ENCODE data around the gene PNMA8C.

DNA sequence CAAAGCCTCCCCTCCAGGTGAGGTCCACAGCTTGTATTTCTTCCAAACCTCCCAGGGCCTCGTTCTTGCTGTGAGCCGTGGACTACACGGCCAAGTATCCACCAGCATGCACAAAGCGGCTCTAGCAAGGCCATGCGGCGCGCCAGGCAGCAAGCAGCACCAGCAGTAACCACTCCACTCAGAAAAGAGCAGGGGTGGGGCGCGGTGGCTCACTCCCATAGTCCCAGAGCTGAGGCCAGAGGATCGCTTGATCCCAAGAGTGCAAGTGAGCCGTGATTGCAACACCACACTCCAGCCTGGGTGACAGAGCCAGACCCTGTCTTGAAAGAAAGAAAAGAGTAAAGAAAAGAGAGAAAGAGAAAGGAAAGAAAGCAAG is 20.1 kb downstream of the PNMA8C start:
- TF ChIP-seq CTCF (optimal IDR thresholded peaks at IDR 0.05 in 1 of 3, IDR thresholded peaks at IDR 0.05 in 1 of 3, conservative IDR thresholded peaks at IDR 0.05 in 1 of 3; ENCODE audit: extremely low read depth in 1 of 3, insufficient read depth in 2 of 3, low read length in 3 of 3) (no peak), EZH2 (IDR thresholded peaks at IDR 0.05; ENCODE audit: low read length) (no peak)
